B cell (primary cell): ENCODE results near the gene FCN2. TPM values are rescaled to one million over a fixed set of nuclear protein-coding genes. Genes with fewer than 3 reads are reported as not detected.

Experiments used
- ATAC-seq: fragments of 200-7000 bp; cut with Tn5 transposase; one replicate; pipeline ENCODE4 v1.10.0; 2021; ENCODE audit warnings: low read depth, mild to moderate bottlenecking, moderate number of reproducible peaks, moderate library complexity
- CTCF ChIA-PET: fragments of 350-600 bp; sonication (Branson Sonifier 250); formaldehyde crosslinking; loops from one replicate; lab custom pipeline; 2021; ENCODE audit warnings: antibody characterized with exemption, inconsistent platforms; lab: Charles Lee
- POLR2A ChIA-PET: fragments of 350-600 bp; sonication (Branson Sonifier 250); formaldehyde crosslinking; loops from one replicate; lab custom pipeline; 2021; ENCODE audit warnings: antibody characterized with exemption; lab: Charles Lee
- DNase-seq: peaks from one replicate; pipeline ENCODE4 v3.0.0; 2013
- H2AFZ ChIP-seq: 2 replicates; pipeline ENCODE4 v1.6.1; 2012; ENCODE audit warnings: mild to moderate bottlenecking, low read depth, low read length; ENCODE audit not compliant: insufficient read depth, poor library complexity, severe bottlenecking
- H3K27ac ChIP-seq, 2 donors: 1 replicate in 1 of 2; 2 replicates in 1 of 2; pipeline ENCODE4 v1.5.1; 2012 to 2013; ENCODE audit warnings: low read length in 2 of 2, mild to moderate bottlenecking in 2 of 2, moderate library complexity in 1 of 2
- H3K27me3 ChIP-seq, 4 experiments: fragments of 200-600 bp in 1 of 4; sonication (generic) in 1 of 4; replicated peaks in 1 of 4; 1 replicate in 2 of 4; 2 replicates in 2 of 4; pipeline versions ENCODE4 v1.6.1 to v1.7.0; 2013 to 2016; ENCODE audit warnings: low read length in 3 of 4, mild to moderate bottlenecking in 2 of 4, mixed read lengths in 1 of 4, moderate library complexity in 1 of 4; ENCODE audit not compliant: insufficient read depth in 4 of 4, control insufficient read depth in 3 of 4; ENCODE audit errors: control extremely low read depth in 1 of 4
- H3K36me3 ChIP-seq, 2 experiments: replicated peaks in 1 of 2; 1 replicate in 1 of 2; 2 replicates in 1 of 2; pipeline versions ENCODE4 v1.6.1 to v1.7.1; 2013; ENCODE audit warnings: low read length in 1 of 2; ENCODE audit not compliant: insufficient read depth in 2 of 2, control insufficient read depth in 1 of 2; ENCODE audit errors: control extremely low read depth in 1 of 2, extremely low read depth in 1 of 2
- H3K4me1 ChIP-seq, 2 donors: fragments of 200-600 bp in 1 of 2; sonication (generic) in 1 of 2; 1 replicate in 1 of 2; 2 replicates in 1 of 2; pipeline versions ENCODE4 v1.5.1 to v1.6.1; 2013 to 2017; ENCODE audit warnings: low read length in 2 of 2; ENCODE audit not compliant: control insufficient read depth in 2 of 2, insufficient read depth in 2 of 2
- H3K4me2 ChIP-seq: replicated peaks from 2 replicates; pipeline ENCODE3; 2012; ENCODE audit warnings: mild to moderate bottlenecking, low read depth, low read length; ENCODE audit not compliant: poor library complexity, severe bottlenecking
- H3K4me3 ChIP-seq, 5 experiments: fragments of 200-600 bp in 1 of 5; sonication (generic) in 1 of 5; 1 replicate in 3 of 5; 2 replicates in 2 of 5; pipeline versions ENCODE4 v1.5.1 to v1.7.0; 2011 to 2016; ENCODE audit warnings: low read length in 4 of 5, mild to moderate bottlenecking in 4 of 5, low read depth in 2 of 5, control low read depth in 1 of 5, moderate library complexity in 1 of 5; ENCODE audit not compliant: insufficient read depth in 1 of 5; ENCODE audit errors: control extremely low read depth in 1 of 5, extremely low read depth in 1 of 5
- H3K79me2 ChIP-seq: fragments of 200-600 bp; sonication (generic); one replicate; pipeline ENCODE4 v1.6.0; 2016; ENCODE audit warnings: low read length; ENCODE audit not compliant: control insufficient read depth, insufficient read depth
- H3K9ac ChIP-seq: fragments of 200-600 bp; sonication (generic); 2 replicates; pipeline ENCODE4 v1.6.1; 2017; ENCODE audit warnings: mild to moderate bottlenecking, low read length, moderate library complexity
- H3K9me3 ChIP-seq, 3 donors: one replicate each; pipeline versions ENCODE4 v1.6.1 to v1.7.1; 2013; ENCODE audit warnings: low read length in 2 of 3; ENCODE audit not compliant: control insufficient read depth in 2 of 3, insufficient read depth in 1 of 3; ENCODE audit errors: control extremely low read depth in 1 of 3
- H4K20me1 ChIP-seq: 2 replicates; pipeline ENCODE4 v1.6.0; 2012; ENCODE audit warnings: mild to moderate bottlenecking, low read length; ENCODE audit not compliant: insufficient read depth, control insufficient read depth, poor library complexity, severe bottlenecking
- H3K27ac Mint-ChIP-seq: one replicate; pipeline ENCODE4 v1.8.0; 2021; ENCODE audit warnings: mixed read lengths
- H3K27me3 Mint-ChIP-seq: one replicate; pipeline ENCODE4 v1.8.0; 2021; ENCODE audit warnings: mixed read lengths
- H3K4me1 Mint-ChIP-seq: one replicate; pipeline ENCODE4 v1.8.0; 2021; ENCODE audit warnings: mixed read lengths
- H3K4me3 Mint-ChIP-seq: one replicate; pipeline ENCODE4 v1.8.0; 2021; ENCODE audit warnings: mixed read lengths
- H3K9me3 Mint-ChIP-seq: one replicate; pipeline ENCODE4 v1.8.0; 2022; ENCODE audit warnings: mixed read lengths; ENCODE audit not compliant: insufficient read depth
- EZH2 ChIP-seq: IDR thresholded peaks from 2 replicates; pipeline ENCODE4 v1.6.1; 2012; ENCODE audit warnings: borderline replicate concordance, low read depth, mild to moderate bottlenecking, moderate library complexity, low read length; ENCODE audit not compliant: insufficient read depth, poor library complexity, severe bottlenecking
- WGBS: methylation state at CpG from one replicate; pipeline ENCODE4 v1.1.5; 2013; ENCODE audit warnings: missing lambda C conversion rate; ENCODE audit not compliant: insufficient coverage; 5-methylcytosine and 5-hydroxymethylcytosine counted together
- intact Hi-C: fragments of 100-400 bp; cut with micrococcal nuclease; formaldehyde crosslinking; loops from one replicate; pipeline ENCODE4 v1.10.0; 2022
- polyA plus RNA-seq: library from polyadenylated mRNA; depleted of rRNA; stranded (reverse); fragments of >200 nt; gene quantifications from 2 replicates; pipeline ENCODE4 v1.2.3, GENCODE V29; 2012
- total RNA-seq, 2 donors: library from RNA; stranded (reverse); fragments of 120-200 nt in 1 of 2; gene quantifications; 1 replicate in 1 of 2; 2 replicates in 1 of 2; pipeline versions ENCODE4 v1.2.3 to v1.2.4, GENCODE V29; 2013 to 2022
- TF ChIP-seq, protein P1 (sequence below): fragments of 200-600 bp; IDR thresholded peaks from one replicate; pipeline ENCODE4 v1.8.0; 2022; ENCODE audit warnings: antibody characterized with exemption, mild to moderate bottlenecking

Gene FCN2
- total and polyA plus RNA-seq, 2 donors (not counting 1 experiment from before 2014, with no cell fraction given): not detected

DNA sequence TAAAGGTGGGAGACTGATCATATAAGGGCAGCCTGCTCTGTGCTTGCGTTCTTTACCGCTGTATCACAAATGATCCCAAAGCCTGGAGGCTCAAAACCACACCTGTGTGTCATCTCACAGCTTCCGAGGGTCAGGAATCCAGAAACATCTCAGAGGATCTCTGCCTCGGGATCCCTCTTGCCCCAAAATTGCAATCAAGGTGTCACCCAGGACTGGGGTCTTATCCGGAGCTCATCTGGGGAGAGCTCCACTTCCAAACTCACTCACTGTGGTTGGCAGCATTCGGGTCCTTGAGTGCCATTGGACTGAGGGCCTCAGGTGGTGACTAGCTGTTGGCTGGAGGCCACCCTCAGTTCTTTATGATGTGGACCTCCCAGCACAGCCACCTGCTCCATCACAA lies 26.7 kb upstream of the FCN2 start:
- no peak overlapping the region for H3K9ac ChIP-seq
- CTCF ChIA-PET: no interaction called here
- intact Hi-C loops: no loop called here
- Mint-ChIP-seq H3K4me1 (no peaks in the 10 kb centered on the region), H3K4me3 (no peak overlapping the region), H3K27me3 (peaks cover 11% of the 10 kb centered on the region), H3K27ac (no peak overlapping the region), H3K9me3 (peaks cover 4% of the 10 kb centered on the region)
- H3K4me1 ChIP-seq: no peaks in the 10 kb centered on the region
- H3K9me3 ChIP-seq: peaks cover 0 to 21% (median 2%) of the 10 kb centered on the region in 3 donors
- H3K27ac ChIP-seq: no peak overlapping the region
- no peak overlapping the region for H3K4me3 ChIP-seq
- TF ChIP-seq EZH2: no peak
- TF ChIP-seq, protein P1, sequence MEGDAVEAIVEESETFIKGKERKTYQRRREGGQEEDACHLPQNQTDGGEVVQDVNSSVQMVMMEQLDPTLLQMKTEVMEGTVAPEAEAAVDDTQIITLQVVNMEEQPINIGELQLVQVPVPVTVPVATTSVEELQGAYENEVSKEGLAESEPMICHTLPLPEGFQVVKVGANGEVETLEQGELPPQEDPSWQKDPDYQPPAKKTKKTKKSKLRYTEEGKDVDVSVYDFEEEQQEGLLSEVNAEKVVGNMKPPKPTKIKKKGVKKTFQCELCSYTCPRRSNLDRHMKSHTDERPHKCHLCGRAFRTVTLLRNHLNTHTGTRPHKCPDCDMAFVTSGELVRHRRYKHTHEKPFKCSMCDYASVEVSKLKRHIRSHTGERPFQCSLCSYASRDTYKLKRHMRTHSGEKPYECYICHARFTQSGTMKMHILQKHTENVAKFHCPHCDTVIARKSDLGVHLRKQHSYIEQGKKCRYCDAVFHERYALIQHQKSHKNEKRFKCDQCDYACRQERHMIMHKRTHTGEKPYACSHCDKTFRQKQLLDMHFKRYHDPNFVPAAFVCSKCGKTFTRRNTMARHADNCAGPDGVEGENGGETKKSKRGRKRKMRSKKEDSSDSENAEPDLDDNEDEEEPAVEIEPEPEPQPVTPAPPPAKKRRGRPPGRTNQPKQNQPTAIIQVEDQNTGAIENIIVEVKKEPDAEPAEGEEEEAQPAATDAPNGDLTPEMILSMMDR: no peak
- H3K79me2 ChIP-seq: no peaks in the 10 kb centered on the region
- POLR2A ChIA-PET: no interaction called here
- 94% methylated on average over 4 of the region's 6 CpGs for WGBS
- DNase-seq: no peak
- ATAC-seq: no peak
- H3K4me2 ChIP-seq: no peak overlapping the region
- H3K27me3 ChIP-seq: peaks cover 0 to 4% (median 0%) of the 10 kb centered on the region in 4 experiments
- no peaks in the 10 kb centered on the region for H4K20me1 ChIP-seq
- H2AFZ ChIP-seq: no peak overlapping the region
- H3K36me3 ChIP-seq: no peaks in the 10 kb centered on the region

- intact Hi-C loops: no loop called here
- 97% methylated on average over 9 of the region's 11 CpGs for WGBS
These were observed 26.0 kb upstream of the FCN2 start for GRCh38 chr9:134854541-134854981.

More at GRCh38 chr9:134854541-134854981, 26.0 kb upstream of the FCN2 start:
- Histone ChIP-seq H2AFZ (no peak overlapping the region), H3K27me3 (peaks cover 0 to 4% (median 0%) of the 10 kb centered on the region in 4 experiments), H3K9me3 (peaks cover 0 to 21% (median 2%) of the 10 kb centered on the region in 3 donors), H3K4me2 (no peak overlapping the region), H4K20me1 (no peaks in the 10 kb centered on the region), H3K4me1 (no peaks in the 10 kb centered on the region), H3K27ac (no peak overlapping the region), H3K4me3 (no peak overlapping the region), H3K9ac (no peak overlapping the region), H3K79me2 (no peaks in the 10 kb centered on the region), H3K36me3 (no peaks in the 10 kb centered on the region)
- Mint-ChIP-seq H3K4me1 (no peaks in the 10 kb centered on the region), H3K9me3 (peaks cover 4% of the 10 kb centered on the region), H3K27ac (no peak overlapping the region), H3K27me3 (peaks cover 11% of the 10 kb centered on the region), H3K4me3 (no peak overlapping the region)
- ATAC-seq (no peak), DNase-seq (no peak)
- CTCF ChIA-PET: no interaction called here
- POLR2A ChIA-PET: no interaction called here
- TF ChIP-seq EZH2: no peak
- TF ChIP-seq, protein P1: no peak
